ENCODE measurements around the gene FAM110C.
"Not testable (repeated sequence)": the region's sequence is repeated elsewhere in the genome, so short reads cannot be mapped to it uniquely, and the experiment has no call there.

FAM110C gene, protein sequence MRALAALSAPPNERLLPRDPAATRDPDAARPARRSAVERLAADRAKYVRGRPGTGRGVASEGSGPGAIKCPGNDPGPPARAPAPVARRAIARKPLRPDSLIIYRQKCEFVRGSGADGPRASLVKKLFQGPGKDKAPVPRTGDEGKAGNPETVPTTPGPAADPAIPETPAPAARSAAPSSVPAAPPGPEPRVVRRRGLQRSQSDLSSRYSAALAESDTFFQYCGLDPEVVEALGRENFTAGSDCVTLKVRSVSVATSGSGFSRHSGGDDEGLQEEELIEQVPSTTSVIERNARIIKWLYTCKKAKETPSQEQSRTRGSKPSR

DNA sequence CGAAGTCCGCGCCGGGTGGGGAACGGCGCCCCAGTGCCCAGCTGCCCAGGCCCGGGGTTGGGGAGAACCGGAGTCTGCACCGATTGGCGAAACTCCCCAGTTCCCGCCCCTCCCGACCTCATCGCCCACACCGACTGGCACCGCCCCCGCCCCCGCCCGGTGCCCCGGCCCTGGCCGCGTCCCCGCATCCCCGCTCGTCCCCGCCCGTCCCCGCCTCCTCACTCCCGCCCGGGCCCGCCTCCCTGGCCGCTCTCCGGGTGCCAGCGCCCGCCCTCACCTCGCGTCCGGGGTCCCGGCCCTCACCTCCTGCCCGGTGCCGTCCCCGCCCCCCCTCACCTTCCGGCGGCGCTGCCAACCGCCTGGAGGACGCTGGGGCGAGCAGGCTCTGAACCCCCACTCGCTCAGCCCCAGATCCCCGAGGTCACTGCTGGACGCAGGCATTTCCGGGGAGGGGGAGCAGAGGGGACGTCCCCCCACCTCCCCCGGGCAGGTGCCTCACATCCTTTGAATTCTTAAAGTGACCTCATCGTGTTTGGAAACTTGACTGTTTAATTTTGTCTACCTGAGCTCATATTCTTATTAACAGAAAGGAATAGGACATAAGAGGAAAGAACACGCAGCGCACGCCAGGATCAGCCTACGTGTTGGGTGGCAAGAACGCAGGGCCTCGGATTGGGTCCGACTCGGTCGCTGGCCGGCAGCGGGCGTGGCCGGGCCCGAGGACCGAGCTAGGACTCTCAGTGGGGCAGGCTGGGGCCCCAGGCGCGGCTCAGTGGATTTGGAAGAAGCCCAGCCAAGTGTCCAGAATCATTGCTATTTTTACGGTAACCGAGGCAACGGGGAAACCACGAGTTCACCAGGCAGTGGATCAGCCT is at the start of gene FAM110C:
TSS of gene FAM110C (minus strand) at position 35 of the 875 bp plus-strand sequence. CDS start 120 bp downstream, outside the sequence.
- DNase-seq = no peak

DNA sequence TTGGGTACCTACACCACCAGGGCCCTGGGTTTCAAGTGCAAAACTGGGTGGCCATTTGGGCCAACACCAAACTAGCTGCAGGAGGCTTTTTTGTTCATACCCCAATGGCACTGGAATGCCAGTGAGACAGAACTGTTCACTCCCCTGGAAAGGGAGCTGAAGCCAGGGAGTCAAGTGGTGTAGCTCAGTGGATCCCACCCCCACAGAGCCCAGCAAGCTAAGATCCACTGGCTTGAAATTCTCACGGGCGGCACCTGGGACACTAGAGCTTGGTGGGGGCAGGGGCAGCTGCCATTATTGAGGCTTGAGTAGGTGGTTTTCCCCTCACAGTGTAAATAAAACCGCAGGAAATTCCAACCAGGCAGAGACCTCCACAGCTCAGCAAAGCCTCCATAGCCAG is 46.0 kb upstream of the FAM110C start:
- DNase-seq = no peak

DNA sequence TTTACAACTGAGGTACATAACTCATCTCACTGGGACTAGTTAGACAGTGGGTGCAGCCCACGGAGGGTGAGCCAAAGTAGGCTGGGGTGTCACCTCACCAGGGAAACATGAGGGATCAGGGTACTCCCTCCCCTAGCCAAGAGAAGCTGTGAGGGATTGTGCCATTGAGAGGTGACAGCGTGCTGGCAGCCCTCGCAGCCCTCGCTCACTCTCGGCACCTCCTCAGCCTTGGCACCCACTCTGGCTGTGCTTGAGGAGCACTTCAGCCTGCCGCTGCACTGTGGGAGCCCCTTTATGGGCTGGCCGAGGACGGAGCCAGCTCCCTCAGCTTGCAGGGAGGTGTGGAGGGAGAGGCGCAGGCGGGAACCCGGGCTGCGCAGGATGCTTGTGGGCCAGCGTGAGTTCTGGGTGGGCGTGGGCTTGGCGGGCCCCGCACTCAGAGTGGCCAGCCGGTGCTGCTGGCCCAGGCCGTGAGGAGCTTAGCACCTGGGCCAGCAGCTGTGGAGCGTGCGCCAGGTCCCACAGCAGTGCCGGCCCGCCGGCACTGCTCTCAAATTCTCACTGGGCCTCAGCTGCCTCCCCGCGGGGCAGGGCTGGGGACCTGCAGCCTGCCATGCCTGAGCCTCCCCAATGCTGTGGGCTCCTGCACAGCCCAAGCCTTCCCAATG is 44.5 kb upstream of the FAM110C start:
- no peak for DNase-seq

DNA sequence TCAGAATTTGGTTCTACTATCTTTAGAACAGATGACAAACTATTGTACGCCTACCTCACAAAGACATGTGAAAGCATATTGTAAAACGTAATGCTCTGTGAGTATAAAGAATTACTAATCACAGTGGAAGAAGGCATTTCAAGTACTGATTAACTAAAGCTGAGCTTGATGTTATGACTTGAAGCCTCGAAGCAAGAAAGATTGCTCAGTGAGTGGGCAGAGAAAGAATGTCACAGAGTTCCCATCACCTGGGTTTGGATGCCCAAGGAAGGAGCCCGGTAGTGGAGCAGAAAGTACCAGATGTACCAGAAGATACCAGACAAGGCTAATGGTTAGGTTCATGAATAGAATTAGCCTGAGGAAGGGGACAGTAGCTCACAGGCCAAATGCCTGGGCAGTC is 39.5 kb upstream of the FAM110C start:
- no peak for DNase-seq

DNA sequence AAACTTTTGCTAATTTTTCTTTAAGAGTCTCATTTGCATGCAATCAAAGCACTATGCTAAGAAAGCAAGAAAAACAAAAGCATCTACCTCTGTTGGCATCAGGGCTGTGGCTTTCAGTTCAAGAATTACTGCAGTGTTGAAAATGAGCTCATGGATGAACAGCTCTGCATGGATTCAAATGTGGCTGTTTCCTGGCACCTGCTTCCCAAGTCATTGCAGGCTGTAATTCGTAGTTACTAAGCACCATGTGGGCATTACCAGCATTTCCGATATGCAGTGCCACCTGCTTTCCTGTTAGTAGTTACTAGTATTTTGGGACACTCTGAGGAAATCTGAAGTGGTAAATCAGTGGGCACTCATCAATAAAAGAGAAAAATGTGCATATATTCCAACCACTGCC is 37.8 kb upstream of the FAM110C start:
- DNase-seq = no peak

DNA sequence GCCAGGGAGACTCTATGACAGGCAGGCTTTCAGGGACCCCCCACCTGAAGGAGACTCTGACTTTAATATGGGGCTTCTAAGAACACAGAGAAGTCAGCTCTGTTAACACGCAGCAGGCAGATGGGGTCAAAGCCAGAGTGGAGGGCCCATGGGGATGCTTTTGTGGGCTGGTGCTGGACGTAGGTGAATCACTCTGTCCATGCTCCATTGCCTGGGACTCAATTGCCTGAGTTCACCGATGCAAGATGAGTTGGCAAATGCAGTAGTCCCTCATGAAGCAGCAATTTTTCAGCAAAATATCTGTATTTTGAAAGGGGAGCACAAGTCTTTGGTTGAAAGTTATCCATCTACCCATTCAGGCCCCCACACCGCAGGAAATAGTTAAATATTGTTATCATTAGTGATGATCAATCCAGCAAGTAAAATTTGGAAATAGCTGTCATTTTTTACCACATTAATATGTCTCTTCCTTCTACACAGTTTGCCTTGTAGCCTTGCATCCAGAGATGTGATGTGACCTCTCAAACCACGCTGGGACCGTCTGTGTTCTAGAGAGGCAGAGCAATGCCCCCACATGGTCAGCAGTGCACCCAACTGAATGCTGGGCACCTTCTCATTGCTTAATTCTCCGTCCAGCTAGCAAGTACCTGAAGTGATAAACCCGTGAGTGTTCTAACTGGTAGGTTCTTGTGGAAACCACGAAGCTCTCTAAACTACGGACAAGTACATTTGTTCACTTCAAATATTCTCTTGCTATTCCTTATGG is 34.8 kb upstream of the FAM110C start:
- DNase-seq = no peak

- DNase-seq = no peak
Observed at GRCh38 chr2:80378-80777, 34.1 kb upstream of the FAM110C start.

GRCh38 chr2:71309-72035 is 25.2 kb upstream of the FAM110C start:
- DNase-seq = no peak

DNA sequence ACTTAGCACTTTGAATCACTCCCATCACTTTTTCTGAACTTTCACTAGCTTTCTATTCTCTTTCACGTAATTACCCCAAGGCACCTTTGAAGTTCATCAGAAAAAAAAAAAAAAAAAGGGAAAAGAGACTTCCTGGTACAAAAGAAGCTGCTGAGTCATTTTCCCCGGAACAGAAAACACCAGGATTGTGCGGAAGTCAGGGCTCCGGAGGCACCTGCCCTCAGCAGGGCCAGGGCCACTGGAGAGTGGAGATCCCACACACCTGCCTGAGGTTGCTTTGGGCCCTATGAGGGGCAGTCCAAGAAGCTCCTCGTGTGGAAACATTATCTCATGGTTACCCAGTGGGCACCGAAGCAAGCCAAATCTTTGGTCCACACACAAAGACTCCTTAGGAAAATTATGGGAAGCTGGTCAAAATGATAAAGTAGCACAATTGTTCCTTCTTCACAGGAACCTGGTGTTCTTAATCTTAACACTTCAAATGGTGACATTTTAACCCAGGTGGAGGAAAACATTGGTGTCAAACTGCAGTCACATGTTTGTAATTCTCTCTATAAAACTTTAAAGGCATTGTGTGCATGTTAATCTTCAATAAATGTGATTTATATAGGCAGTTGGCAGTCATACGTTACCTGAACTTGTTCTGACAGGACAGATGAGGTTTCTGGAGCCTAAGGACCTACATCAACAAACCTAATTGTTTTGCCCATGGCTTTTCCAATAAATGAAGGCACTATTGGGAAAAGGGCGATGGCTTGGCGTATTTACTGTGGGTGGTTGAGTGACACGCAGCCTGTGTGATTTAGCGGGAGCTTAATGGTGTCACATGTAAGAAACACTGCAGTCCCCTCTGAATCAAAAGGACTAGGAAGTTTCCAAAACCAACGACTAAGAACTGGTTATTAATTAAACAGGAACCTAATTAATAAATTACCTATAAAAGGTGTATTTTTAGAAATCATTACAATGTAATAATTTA is 23.4 kb upstream of the FAM110C start:
- no peak for DNase-seq

DNA sequence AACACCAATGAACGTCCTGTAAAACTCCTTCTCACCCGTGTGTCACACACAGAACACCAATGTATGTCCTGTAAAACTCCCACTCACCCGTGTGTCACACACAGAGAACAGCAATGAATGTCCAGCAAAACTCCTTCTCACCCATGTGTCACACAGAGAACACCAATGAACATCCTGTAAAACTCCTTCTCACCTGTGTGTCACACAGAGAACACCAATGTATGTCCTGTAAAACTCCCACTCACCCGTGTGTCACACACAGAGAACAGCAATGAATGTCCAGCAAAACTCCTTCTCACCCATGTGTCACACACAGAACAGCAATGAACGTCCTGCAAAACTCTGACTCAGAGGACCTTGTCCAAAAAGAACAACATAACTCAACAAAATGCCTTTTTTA is 22.3 kb upstream of the FAM110C start:
- DNase-seq = not testable (repeated sequence)

- no peak for DNase-seq
Observed at GRCh38 chr2:66853-67252, 20.5 kb upstream of the FAM110C start.

- DNase-seq = no peak
Observed at GRCh38 chr2:65121-65520, 18.8 kb upstream of the FAM110C start.

- no peak for DNase-seq
Observed at GRCh38 chr2:55587-56448, 9.5 kb upstream of the FAM110C start.

- DNase-seq = no peak
Observed at GRCh38 chr2:51613-52012, 5.3 kb upstream of the FAM110C start.

- no peak for DNase-seq
Observed at GRCh38 chr2:47737-48136, 1.4 kb upstream of the FAM110C start.

GRCh38 chr2:47346-47725 is 1.0 kb upstream of the FAM110C start:
- DNase-seq = no peak

- no peak for DNase-seq
Observed at GRCh38 chr2:46131-46470, 204 bp downstream of the FAM110C start.

DNA sequence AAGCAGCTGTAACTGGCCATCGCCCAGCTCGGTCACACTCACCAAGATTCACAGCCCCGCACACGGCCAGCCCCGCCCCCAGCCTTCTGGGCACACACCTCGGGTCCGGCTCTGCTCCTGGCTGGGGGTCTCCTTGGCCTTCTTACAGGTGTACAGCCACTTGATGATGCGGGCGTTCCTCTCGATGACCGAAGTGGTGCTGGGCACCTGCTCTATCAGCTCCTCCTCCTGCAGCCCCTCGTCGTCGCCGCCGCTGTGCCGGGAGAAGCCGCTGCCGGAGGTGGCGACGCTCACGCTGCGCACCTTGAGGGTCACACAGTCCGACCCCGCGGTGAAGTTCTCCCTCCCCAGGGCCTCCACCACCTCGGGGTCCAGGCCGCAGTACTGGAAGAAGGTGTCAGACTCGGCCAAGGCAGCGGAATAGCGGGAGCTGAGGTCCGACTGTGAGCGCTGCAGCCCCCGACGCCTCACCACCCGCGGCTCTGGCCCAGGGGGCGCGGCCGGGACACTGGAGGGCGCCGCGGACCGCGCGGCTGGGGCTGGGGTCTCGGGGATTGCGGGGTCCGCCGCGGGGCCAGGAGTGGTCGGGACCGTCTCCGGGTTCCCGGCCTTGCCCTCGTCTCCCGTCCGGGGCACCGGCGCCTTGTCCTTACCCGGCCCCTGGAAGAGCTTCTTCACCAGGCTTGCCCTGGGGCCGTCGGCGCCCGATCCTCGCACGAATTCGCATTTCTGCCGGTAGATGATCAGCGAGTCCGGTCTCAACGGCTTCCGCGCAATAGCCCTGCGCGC is 769 bp downstream of the FAM110C start:
- no peak for DNase-seq

DNA sequence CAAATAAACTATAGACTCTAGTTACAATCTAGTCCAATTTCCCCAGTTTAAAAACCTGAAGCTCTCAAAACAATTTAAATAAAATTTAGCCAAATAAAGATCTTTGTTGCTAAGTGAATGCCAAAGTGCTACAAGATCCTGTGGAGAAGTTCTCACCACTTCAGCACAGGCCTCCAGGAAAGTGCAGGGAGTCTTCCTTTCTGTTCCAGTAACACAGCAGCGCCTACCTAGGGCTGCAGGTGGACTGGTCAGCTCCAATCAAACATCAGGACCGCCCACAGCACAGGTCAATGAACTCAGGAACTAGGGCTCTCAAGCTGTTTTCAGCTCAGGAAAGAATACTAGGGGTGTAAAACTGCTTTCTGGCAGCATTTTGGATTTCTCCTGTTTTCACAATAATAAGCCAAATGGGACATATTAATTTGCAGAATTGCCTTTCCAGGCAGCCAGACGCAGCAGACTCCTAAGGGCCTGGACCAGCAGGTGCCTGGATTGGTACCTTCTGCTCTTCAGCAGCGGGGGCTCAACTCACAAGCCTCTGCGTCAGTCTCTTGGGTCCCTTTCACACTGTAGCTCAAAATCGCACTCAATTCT is 1.5 kb downstream of the FAM110C start:
- DNase-seq = no peak
